Esophagus muscularis mucosa (tissue), 4 donors: ENCODE data around the gene LIMS1. TPM values are rescaled to one million over a fixed set of nuclear protein-coding genes. Genes with fewer than 3 reads are reported as not detected.

ENCODE experiments used
- DNase-seq: peaks from one replicate; pipeline ENCODE4 v3.0.0-alpha.2; 2017; ENCODE audit errors: extremely low spot score
- H3K27ac ChIP-seq, 4 donors: fragments of 200-600 bp; sonication (generic); replicated peaks in 1 of 4; 1 replicate in 3 of 4; 2 replicates in 1 of 4; pipeline ENCODE4 v1.5.1; 2016 to 2019; ENCODE audit warnings: mild to moderate bottlenecking in 1 of 4
- H3K27me3 ChIP-seq, 4 donors: fragments of 200-600 bp; sonication (generic); one replicate each; pipeline versions ENCODE4 v1.5.1 to v1.6.0; 2016 to 2019
- H3K36me3 ChIP-seq, 4 donors: fragments of 200-600 bp; sonication (generic); one replicate each; pipeline ENCODE4 v1.5.1; 2016 to 2019
- H3K4me1 ChIP-seq, 4 donors: fragments of 200-600 bp; sonication (generic); one replicate each; pipeline ENCODE4 v1.5.1; 2016 to 2019
- H3K4me3 ChIP-seq, 4 donors: fragments of 200-600 bp; sonication (generic); 1 replicate in 2 of 4; 2 replicates in 2 of 4; pipeline ENCODE4 v1.5.1; 2016 to 2019; ENCODE audit warnings: mild to moderate bottlenecking in 4 of 4, moderate library complexity in 1 of 4
- H3K9me3 ChIP-seq, 4 donors: fragments of 200-600 bp; sonication (generic); 1 replicate in 3 of 4; 2 replicates in 1 of 4; pipeline ENCODE4 v1.5.1; 2016 to 2019
- CTCF ChIP-seq, 3 experiments: fragments of 200-600 bp in 2 of 3; fragments of 450-650 bp in 1 of 3; sonication (generic) in 2 of 3; IDR thresholded peaks; one replicate each; pipeline ENCODE4 v1.5.1; 2017 to 2019; ENCODE audit warnings: antibody characterized with exemption in 3 of 3, mild to moderate bottlenecking in 2 of 3, moderate library complexity in 1 of 3
- EP300 ChIP-seq: sonication (generic); formaldehyde crosslinking; IDR thresholded peaks from one replicate; pipeline ENCODE4 v1.6.1; 2017; ENCODE audit warnings: antibody characterized with exemption
- POLR2A ChIP-seq: fragments of 450-650 bp; IDR thresholded peaks from one replicate; pipeline ENCODE4 v1.6.1; 2017; ENCODE audit warnings: antibody characterized with exemption, moderate library complexity, mild to moderate bottlenecking, low read depth
- POLR2AphosphoS5 ChIP-seq, 2 donors: sonication (generic); formaldehyde crosslinking; IDR thresholded peaks; one replicate each; pipeline ENCODE4 v1.6.1; 2017; ENCODE audit warnings: antibody characterized with exemption in 2 of 2
- WGBS: methylation state at CpG from one replicate; pipeline ENCODE4 v1.1.5; 2018; 5-methylcytosine and 5-hydroxymethylcytosine counted together
- intact Hi-C: fragments of 100-400 bp; cut with DNase I; formaldehyde crosslinking; loops from one replicate; pipeline ENCODE4 v1.15.1; 2023
- total RNA-seq, 4 donors: library from RNA; depleted of rRNA; stranded (reverse); fragments of >200 nt; gene quantifications; one replicate each; pipeline versions ENCODE4 v1.1.0 to v1.2.1, GENCODE V29; 2016

Gene LIMS1
- total RNA-seq, 4 donors from 2014 or later = 71.0 to 141 (median 123) TPM

- intact Hi-C loops = loop anchor here (10.0 kb wide), 1 partner anchor 233 kb away; no protein-coding TSS in a partner anchor
- Histone ChIP-seq H3K4me3 (no peak overlapping the region), H3K36me3 (no peaks in the 10 kb centered on the region), H3K9me3 (no peaks in the 10 kb centered on the region), H3K27ac (peak overlapping the region; percentile 62 to 75 (median 68)), H3K4me1 (peaks cover 42 to 82% (median 73%) of the 10 kb centered on the region in 4 donors), H3K27me3 (no peaks in the 10 kb centered on the region)
- no peak for DNase-seq
- WGBS = 34% methylated on average over 6 of the region's 6 CpGs
- TF ChIP-seq POLR2AphosphoS5 (IDR thresholded peaks at IDR 0.05) (peak in 1 of 2 donors; percentile 55), EP300 (no peak)
These were observed 53.4 kb downstream of the LIMS1 start for GRCh38 chr2:108587621-108588020.

- H3K27me3 ChIP-seq = no peaks in the 10 kb centered on the region
- peak overlapping the region; percentile 62 to 75 (median 68) for H3K27ac ChIP-seq
- no peak for DNase-seq
- H3K9me3 ChIP-seq = no peaks in the 10 kb centered on the region
- no peaks in the 10 kb centered on the region for H3K36me3 ChIP-seq
- H3K4me1 ChIP-seq = peaks cover 46 to 88% (median 79%) of the 10 kb centered on the region in 4 donors
- H3K4me3 ChIP-seq = no peak overlapping the region
- intact Hi-C loops = loop anchor here (10.0 kb wide), 1 partner anchor 233 kb away; no protein-coding TSS in a partner anchor
- WGBS = 49% methylated on average over 3 of the region's 3 CpGs
- TF ChIP-seq CTCF (IDR thresholded peaks at IDR 0.05) (no peak), POLR2AphosphoS5 (IDR thresholded peaks at IDR 0.05) (no peak), POLR2A (no peak), EP300 (no peak)
These were observed 53.9 kb downstream of the LIMS1 start for GRCh38 chr2:108588070-108588668.

- no peak for TF ChIP-seq POLR2AphosphoS5 (IDR thresholded peaks at IDR 0.05)
- no peak for TF ChIP-seq EP300
- TF ChIP-seq CTCF (IDR thresholded peaks at IDR 0.05) = no peak
- no peak for TF ChIP-seq POLR2A
- no peaks in the 10 kb centered on the region for H3K27me3 ChIP-seq
- H3K4me3 ChIP-seq = no peak overlapping the region
- intact Hi-C loops = loop anchor here (10.0 kb wide), 1 partner anchor 235 kb away; no protein-coding TSS in a partner anchor
- peak overlapping the region; percentile 12 to 75 (median 66) for H3K27ac ChIP-seq
- peaks cover 58 to 92% (median 83%) of the 10 kb centered on the region in 4 donors for H3K4me1 ChIP-seq
- no peaks in the 10 kb centered on the region for H3K9me3 ChIP-seq
- H3K36me3 ChIP-seq = no peaks in the 10 kb centered on the region
- DNase-seq = no peak
These were observed 55.1 kb downstream of the LIMS1 start for GRCh38 chr2:108589372-108589771.

GRCh38 chr2:108589781-108590180, 55.5 kb downstream of the LIMS1 start:
- Histone ChIP-seq H3K9me3 (no peaks in the 10 kb centered on the region), H3K4me1 (peaks cover 62 to 92% (median 84%) of the 10 kb centered on the region in 4 donors), H3K36me3 (no peaks in the 10 kb centered on the region), H3K4me3 (no peak overlapping the region), H3K27me3 (no peaks in the 10 kb centered on the region), H3K27ac (peak overlapping the region in 3 of 4 donors; percentile 12 to 71 (median 62))
- no peak for DNase-seq
- WGBS = 57% methylated on average over 2 of the region's 2 CpGs
- intact Hi-C loops = loop anchor here (5.0 to 10.0 kb wide), 2 partner anchors 48 to 235 kb away; no protein-coding TSS in a partner anchor
- no peak for TF ChIP-seq EP300
- TF ChIP-seq POLR2AphosphoS5 (IDR thresholded peaks at IDR 0.05) = no peak

- no peaks in the 10 kb centered on the region for H3K9me3 ChIP-seq
- peak overlapping the region in 1 of 4 donors; percentile 12 for H3K27ac ChIP-seq
- TF ChIP-seq CTCF (IDR thresholded peaks at IDR 0.05) (no peak), POLR2AphosphoS5 (IDR thresholded peaks at IDR 0.05) (no peak), POLR2A (no peak), EP300 (no peak)
- intact Hi-C loops = loop anchor here (5.0 kb wide), 1 partner anchor 46 kb away; no protein-coding TSS in a partner anchor
- no peak for DNase-seq
- peaks cover 73 to 97% (median 93%) of the 10 kb centered on the region in 4 donors for H3K4me1 ChIP-seq
- no peak overlapping the region for H3K4me3 ChIP-seq
- no peaks in the 10 kb centered on the region for H3K27me3 ChIP-seq
- 96% methylated on average over 6 of the region's 6 CpGs for WGBS
- H3K36me3 ChIP-seq = no peaks in the 10 kb centered on the region
These were observed 56.9 kb downstream of the LIMS1 start for GRCh38 chr2:108591163-108591562.
